ENCODE results near the gene CYP26A1. TPM values are rescaled to one million over a fixed set of nuclear protein-coding genes. Genes with fewer than 3 reads are reported as not detected.

CYP26A1 gene
- total RNA-seq, 1 donor from 2014 or later: 0.18 TPM

DNA sequence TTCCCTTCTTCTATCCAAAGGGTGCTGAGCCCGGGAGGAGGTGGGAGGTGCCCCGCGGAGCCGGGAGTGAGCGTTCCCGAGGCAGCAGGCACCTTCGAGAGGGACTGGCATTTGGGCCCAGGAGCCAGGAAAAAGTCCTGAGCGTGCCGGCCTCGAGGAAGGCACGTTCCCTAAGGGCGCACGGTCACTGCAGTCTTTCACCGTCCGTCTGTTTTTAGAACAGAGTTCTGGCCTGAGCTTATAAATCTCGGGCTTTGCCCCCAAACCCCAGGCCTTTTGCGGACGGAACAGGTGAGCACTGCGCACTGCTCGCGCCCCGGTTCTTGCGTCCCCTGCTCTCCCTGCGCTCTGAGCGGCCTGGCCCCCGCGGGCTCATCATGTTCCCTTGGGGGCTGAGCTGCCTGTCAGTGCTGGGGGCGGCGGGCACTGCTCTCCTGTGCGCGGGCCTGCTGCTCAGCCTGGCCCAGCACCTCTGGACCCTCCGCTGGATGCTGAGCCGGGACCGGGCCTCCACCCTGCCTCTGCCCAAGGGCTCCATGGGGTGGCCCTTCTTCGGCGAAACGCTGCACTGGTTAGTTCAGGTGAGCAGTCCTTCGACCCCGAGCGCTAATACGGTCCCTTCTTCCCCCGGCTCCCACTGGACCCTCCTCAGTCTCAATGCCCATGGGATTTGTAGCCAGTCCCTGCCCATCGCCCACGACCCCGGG, 12.7 kb upstream of the CYP26A1 start:
- Histone ChIP-seq H3K4me3 (ENCODE audit: insufficient read depth, low read depth, low read length) (no peak overlapping the region), H2AFZ (ENCODE audit: low read depth, low read length) (no peak overlapping the region), H3K9me3 (ENCODE audit: insufficient read depth, low read depth, low read length) (peaks cover 5% of the 10 kb centered on the region), H3K79me2 (ENCODE audit: insufficient read depth, low read length) (no peaks in the 10 kb centered on the region), H3K4me2 (ENCODE audit: low read length) (peak overlapping the region; percentile 53), H3K27ac (ENCODE audit: low read depth, low read length) (no peak overlapping the region), H3K27me3 (ENCODE audit: insufficient read depth, low read length) (peaks cover 59% of the 10 kb centered on the region), H4K20me1 (ENCODE audit: insufficient read depth, low read length) (no peaks in the 10 kb centered on the region), H3K36me3 (ENCODE audit: insufficient read depth, low read length) (no peaks in the 10 kb centered on the region), H3K4me1 (ENCODE audit: insufficient read depth, low read length) (peaks cover 18% of the 10 kb centered on the region), H3K9ac (ENCODE audit: low read length) (no peak overlapping the region)
- Mint-ChIP-seq H3K9me3 (ENCODE audit: unreplicated experiment) (peaks cover 26% of the 10 kb centered on the region), H3K4me1 (ENCODE audit: low read depth, unreplicated experiment) (no peaks in the 10 kb centered on the region), H3K4me3 (ENCODE audit: unreplicated experiment) (no peak overlapping the region), H3K36me3 (ENCODE audit: low read depth, unreplicated experiment) (no peaks in the 10 kb centered on the region), H3K27ac (ENCODE audit: unreplicated experiment) (no peak overlapping the region), H3K27me3 (ENCODE audit: low read depth, unreplicated experiment) (peaks cover 65% of the 10 kb centered on the region)
- FAIRE-seq (no peak), DNase-seq (ENCODE audit: low read depth) (no peak)
- TF ChIP-seq EZH2 (IDR thresholded peaks at IDR 0.05; ENCODE audit: insufficient read depth, low read length) (peak; percentile 88), CTCF (IDR thresholded peaks at IDR 0.05; ENCODE audit: insufficient read depth, low read depth, low read length) (no peak)

DNA sequence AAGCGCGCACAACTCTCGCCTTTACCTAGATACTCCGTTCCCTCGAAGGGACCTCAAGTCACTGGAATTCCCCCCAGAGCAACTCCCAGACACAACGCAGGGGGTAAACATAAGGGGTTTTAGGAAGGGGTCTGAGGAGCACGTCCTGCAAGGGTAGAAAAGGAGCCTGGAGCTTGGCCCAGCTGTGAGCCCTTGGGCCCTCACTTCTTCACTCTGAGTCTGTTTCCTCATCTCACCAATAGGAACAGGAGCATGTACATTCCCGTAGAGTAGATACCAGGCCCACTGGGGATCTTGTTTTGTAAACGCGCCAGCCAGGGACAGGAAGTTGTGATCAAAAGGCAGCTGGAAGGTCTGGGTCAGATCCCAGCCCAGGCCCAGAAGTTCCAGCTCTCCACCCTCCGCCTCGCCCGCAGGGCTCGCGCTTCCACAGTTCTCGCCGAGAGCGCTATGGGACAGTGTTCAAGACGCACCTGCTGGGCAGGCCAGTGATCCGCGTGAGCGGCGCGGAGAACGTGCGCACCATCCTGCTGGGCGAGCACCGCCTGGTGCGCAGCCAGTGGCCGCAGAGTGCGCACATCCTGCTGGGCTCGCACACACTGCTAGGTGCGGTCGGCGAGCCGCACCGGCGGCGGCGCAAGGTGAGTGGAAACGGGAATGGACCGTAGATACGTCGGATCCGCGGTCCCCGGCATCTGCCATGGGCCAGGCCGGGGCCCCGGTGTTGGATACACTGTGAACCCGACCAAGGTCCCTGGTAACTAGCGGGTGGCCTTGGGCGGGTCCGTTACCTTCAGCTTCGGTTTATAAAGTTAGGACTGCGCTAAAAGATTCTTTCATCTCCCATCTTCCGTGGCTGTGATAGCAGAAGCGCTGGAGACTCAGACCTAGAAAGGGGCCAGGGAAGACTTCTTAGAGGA, 11.8 kb upstream of the CYP26A1 start:
- Histone ChIP-seq H3K27ac (ENCODE audit: low read depth, low read length) (no peak overlapping the region), H3K4me3 (ENCODE audit: insufficient read depth, low read depth, low read length) (peak overlapping the region; percentile 29), H3K9me3 (ENCODE audit: insufficient read depth, low read depth, low read length) (peaks cover 5% of the 10 kb centered on the region), H3K4me2 (ENCODE audit: low read length) (peak overlapping the region; percentile 80), H3K27me3 (ENCODE audit: insufficient read depth, low read length) (peaks cover 67% of the 10 kb centered on the region), H2AFZ (ENCODE audit: low read depth, low read length) (peak overlapping the region; percentile 54), H4K20me1 (ENCODE audit: insufficient read depth, low read length) (no peaks in the 10 kb centered on the region), H3K9ac (ENCODE audit: low read length) (no peak overlapping the region), H3K36me3 (ENCODE audit: insufficient read depth, low read length) (no peaks in the 10 kb centered on the region), H3K4me1 (ENCODE audit: insufficient read depth, low read length) (peaks cover 18% of the 10 kb centered on the region), H3K79me2 (ENCODE audit: insufficient read depth, low read length) (no peaks in the 10 kb centered on the region)
- DNase-seq (ENCODE audit: low read depth) (peak; percentile 27), FAIRE-seq (no peak)
- no peak overlapping the region for H3K27ac Mint-ChIP-seq (ENCODE audit: unreplicated experiment)
- H3K36me3 Mint-ChIP-seq (ENCODE audit: low read depth, unreplicated experiment): no peaks in the 10 kb centered on the region
- peaks cover 26% of the 10 kb centered on the region for H3K9me3 Mint-ChIP-seq (ENCODE audit: unreplicated experiment)
- peaks cover 70% of the 10 kb centered on the region for H3K27me3 Mint-ChIP-seq (ENCODE audit: low read depth, unreplicated experiment)
- no peaks in the 10 kb centered on the region for H3K4me1 Mint-ChIP-seq (ENCODE audit: low read depth, unreplicated experiment)
- peak overlapping the region; percentile 41 for H3K4me3 Mint-ChIP-seq (ENCODE audit: unreplicated experiment)
- TF ChIP-seq EZH2 (IDR thresholded peaks at IDR 0.05; ENCODE audit: insufficient read depth, low read length) (peak; percentile 26), CTCF (IDR thresholded peaks at IDR 0.05; ENCODE audit: insufficient read depth, low read depth, low read length) (no peak)

Measured in astrocyte (in vitro differentiated cells and primary cell).